ENCODE results near the gene OR11G2.
"Not testable (repeated sequence)": the region's sequence is repeated elsewhere in the genome, so short reads cannot be mapped to it uniquely, and the experiment has no call there.

OR11G2 gene, protein sequence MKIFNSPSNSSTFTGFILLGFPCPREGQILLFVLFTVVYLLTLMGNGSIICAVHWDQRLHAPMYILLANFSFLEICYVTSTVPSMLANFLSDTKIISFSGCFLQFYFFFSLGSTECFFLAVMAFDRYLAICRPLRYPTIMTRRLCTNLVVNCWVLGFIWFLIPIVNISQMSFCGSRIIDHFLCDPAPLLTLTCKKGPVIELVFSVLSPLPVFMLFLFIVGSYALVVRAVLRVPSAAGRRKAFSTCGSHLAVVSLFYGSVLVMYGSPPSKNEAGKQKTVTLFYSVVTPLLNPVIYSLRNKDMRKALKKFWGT

DNA sequence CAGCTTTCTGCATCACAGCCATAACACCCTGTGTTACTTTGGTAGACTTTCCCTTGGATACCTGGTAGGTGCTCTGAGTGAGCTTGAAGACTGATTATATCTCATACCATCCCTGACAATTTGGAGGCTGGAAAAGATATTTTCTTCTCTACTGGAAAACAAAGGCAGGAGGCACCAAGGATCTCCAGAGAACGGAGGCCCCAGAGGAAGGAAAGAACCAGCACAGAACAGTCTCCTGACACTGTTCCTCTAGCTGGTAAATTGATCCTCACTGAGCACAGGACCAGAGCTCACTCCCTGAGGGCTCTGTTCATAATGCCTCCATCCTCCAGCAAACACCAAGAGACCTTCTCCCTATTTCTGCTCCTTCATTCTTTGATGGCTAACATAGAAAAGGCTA lies at the start of gene OR11G2:
Gene OR11G2 (plus strand): TSS at position 301 of the 400 bp plus-strand sequence. CDS start 6,542 bp downstream, outside the sequence.
- no peak for DNase-seq

- no peak for DNase-seq
These were observed 46.8 kb upstream of the OR11G2 start for GRCh38 chr14:20143911-20144310.

DNA sequence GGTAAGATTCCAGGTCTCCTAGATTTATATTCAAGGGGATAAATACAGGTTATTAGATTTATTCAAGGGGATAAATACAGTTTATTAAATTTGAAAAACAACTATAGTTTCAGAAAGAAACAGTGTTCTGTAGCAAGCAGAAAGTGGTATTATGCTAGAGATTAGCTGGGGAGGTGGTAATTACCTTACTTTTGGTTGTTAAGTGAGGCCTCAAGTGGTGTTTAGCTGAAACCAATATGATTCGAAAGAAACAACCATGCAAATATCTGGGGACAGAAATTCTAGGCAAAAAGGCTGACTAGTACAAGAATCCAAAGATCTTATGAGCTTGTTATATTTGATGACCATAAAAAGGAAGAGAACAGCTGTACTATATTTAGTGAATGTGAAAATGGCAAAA lies 45.9 kb upstream of the OR11G2 start:
- no peak for DNase-seq

GRCh38 chr14:20164462-20164861 lies 26.2 kb upstream of the OR11G2 start:
- DNase-seq, result no peak

DNA sequence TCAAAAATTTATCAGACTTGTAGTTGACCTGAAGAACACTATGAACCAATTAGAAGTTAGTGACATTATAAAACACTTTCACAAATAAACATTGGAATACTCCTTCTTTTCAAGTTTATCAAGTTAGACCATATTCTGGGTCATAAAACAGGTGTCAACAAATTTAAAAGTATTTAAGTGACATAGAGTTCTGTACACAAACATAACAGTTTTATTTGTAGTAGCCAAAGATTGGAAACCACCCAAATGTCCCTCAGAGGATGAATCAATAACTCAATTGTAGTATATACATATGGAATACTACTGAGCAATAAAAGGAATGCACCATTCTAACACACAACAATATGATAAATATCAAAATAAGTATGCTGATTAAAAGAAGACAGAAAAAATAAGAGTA lies 23.6 kb upstream of the OR11G2 start:
- no peak for DNase-seq

DNA sequence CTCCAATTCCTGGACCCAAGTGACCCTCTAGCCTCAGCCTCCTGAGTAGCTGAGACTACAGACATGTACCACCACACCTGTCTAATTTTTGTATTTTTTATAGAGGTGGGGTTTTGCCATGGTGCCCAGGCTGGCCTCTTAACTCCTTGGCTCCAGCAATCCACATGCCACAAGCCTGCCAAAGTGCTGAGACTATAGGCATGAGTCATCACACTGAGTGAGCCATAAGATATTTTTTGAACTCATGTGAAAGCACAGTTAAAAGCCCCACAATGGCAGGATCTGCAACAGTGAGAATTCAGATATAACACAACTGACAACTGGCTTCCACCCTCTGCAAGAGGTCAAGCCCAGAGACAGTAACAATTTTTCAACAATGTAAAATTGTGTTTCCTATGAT lies 20.8 kb upstream of the OR11G2 start:
- not testable (repeated sequence) for DNase-seq

DNA sequence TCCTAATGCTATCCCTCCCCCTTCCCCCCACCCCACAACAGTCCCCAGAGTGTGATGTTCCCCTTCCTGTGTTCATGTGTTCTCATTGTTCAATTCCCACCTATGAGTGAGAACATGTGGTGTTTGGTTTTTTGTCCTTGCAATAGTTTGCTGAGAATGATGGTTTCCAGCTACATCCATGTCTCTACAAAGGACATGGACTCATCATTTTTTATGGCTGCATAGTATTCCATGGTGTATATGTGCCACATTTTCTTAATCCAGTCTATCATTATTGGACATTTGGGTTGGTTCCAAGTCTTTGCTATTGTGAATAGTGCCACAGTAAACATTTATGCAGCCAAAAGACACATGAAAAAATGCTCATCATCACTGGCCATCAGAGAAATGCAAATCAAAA lies 16.5 kb upstream of the OR11G2 start:
- not testable (repeated sequence) for DNase-seq

- no peak for DNase-seq
These were observed 14.4 kb upstream of the OR11G2 start for GRCh38 chr14:20176330-20176729.

- no peak for DNase-seq
These were observed 13.2 kb upstream of the OR11G2 start for GRCh38 chr14:20177433-20177974.

- no peak for DNase-seq
These were observed 11.5 kb upstream of the OR11G2 start for GRCh38 chr14:20179218-20179617.

GRCh38 chr14:20179880-20180279 lies 10.8 kb upstream of the OR11G2 start:
- no peak for DNase-seq

GRCh38 chr14:20180486-20180885 lies 10.2 kb upstream of the OR11G2 start:
- no peak for DNase-seq

DNA sequence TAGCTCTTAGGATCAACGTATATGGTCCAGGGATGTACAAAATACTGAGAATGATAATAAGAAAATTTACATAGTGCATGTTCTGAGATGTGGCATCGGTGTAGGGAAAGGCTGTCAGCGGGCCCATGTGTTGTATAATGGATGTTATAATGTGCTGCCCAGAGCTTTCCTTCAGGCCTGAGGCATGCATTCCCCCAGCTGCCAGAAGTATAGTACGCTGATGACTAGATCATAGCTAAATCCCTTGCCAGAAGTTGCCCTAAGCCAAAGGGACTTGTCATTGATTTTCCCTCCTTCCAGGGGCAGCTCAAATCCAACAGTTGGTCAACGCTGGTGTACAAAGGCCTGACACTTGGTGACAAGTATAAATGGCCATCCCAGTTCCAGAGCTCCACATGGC lies 6.5 kb upstream of the OR11G2 start:
- no peak for DNase-seq

DNA sequence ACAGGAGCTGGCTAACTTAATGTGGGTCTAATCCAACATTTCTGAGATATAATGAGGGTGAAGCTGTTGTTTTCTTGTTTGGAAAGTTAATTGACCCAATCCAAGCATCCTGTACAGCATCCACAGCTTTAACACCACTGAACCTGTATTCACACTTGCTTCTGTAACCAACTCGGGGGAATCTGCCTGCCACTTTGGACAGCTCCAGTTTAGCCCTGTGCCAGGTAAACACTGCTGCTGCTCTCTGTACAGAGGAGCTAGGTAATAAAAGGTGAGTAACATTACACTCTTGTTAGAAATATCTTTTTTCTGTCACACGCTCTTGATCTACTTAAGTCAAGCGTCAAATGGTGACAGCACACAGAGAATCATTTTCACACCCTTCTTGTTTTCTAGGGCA lies 700 bp downstream of the OR11G2 start:
- DNase-seq, result no peak

GRCh38 chr14:20194101-20194500 lies 3.4 kb downstream of the OR11G2 start:
- no peak for DNase-seq

GRCh38 chr14:20195170-20195569 lies 4.5 kb downstream of the OR11G2 start:
- DNase-seq, result not testable (repeated sequence)

DNA sequence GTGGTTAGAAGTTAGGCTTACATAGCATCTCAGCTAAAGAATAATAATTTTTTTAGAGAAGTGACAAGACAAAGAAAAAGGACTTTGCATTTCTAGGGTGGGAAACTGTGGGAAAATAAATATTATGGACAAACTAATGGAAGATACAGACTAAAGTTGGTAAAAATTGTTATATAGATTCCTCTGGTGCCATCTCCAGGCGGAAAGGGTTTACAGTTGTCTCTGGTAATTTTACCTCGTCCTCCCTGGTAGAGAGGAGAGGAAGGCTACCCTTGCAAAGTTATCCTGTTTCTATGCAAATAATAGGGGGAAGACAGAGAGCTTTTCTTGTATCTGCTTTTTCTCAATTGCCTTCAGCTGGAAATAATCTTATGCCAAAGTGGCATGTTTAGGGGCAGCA lies 5.2 kb downstream of the OR11G2 start:
- no peak for DNase-seq

DNA sequence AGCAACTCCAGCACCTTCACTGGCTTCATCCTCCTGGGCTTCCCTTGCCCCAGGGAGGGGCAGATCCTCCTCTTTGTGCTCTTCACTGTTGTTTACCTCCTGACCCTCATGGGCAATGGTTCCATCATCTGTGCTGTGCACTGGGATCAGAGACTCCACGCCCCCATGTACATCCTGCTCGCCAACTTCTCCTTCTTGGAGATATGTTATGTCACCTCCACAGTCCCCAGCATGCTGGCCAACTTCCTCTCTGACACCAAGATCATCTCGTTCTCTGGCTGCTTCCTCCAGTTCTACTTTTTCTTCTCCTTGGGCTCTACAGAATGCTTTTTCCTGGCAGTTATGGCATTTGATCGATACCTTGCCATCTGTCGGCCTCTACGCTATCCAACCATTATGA lies 6.8 kb downstream of the OR11G2 start:
- no peak for DNase-seq

GRCh38 chr14:20198991-20199390 lies 8.3 kb downstream of the OR11G2 start:
- DNase-seq, result no peak

DNA sequence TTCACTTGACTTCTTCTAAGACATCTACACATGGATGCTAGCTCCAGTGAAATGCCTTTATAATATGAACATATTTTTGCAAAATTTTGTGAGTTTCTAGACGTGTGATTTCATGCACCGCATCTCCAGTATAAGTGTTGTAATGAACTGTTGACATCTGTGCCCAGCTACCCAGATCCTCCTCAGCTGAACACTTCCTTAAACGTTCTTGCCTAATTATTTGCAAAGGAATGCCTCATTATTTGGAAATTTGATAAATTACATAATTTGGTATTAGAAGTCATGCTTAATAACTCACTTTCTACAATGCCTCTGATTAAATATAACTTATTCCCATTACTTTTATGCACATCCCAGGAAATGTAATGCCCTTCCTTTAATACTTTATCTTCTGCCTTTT lies 14.0 kb downstream of the OR11G2 start:
- DNase-seq, result no peak

- DNase-seq, result no peak
These were observed 18.9 kb downstream of the OR11G2 start for GRCh38 chr14:20209595-20209994.

DNA sequence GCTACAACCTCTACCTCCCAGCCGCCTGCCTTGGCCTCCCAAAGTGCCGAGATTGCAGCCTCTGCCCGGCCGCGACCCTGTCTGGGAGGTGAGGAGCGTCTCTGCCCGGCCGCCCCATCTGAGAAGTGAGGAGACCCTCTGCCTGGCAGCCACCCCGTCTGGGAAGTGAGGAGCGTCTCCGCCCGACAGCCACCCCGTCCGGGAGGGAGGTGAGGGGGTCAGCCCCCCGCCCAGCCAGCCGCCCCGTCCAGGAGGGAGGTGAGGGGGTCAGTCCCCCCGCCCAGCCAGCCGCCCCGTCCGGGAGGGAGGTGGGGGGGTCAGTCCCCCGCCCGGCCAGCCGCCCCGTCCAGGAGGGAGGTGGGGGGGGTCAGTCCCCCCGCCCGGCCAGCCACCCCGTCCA lies 21.7 kb downstream of the OR11G2 start:
- DNase-seq, result not testable (repeated sequence)

GRCh38 chr14:20215196-20215595 lies 24.5 kb downstream of the OR11G2 start:
- no peak for DNase-seq

- DNase-seq, result no peak
These were observed 28.3 kb downstream of the OR11G2 start for GRCh38 chr14:20219033-20219432.

DNA sequence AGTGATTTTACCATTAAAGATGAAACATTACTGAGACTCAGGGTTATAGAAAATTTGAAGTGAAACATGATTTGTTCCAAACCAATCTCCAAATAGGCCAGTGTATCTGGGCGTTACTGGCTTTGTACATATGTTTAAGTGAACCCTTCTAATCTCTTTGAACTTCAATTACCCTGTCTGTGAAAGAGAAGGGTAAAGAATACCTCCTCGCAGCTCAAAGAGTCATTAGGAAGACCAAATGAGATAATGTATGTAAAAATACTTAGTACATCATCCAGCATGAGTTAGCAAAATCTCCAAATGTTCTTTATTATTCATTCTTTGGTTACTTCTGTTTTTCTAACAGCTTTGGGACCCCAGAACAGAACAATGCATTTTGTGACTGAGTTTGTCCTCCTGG lies 32.7 kb downstream of the OR11G2 start, which contains the start of gene OR11H6:
Gene OR11H6 (plus strand): TSS at position 301 of the 400 bp plus-strand sequence. CDS start 0 bp downstream, at position 301.
- DNase-seq, result no peak
